ENCODE data around the gene AHCYL1.

- no peak for TF ChIP-seq POLR2A (IDR thresholded peaks at IDR 0.05)
- no peak for TF ChIP-seq CTCF (IDR thresholded peaks at IDR 0.05)
- no peak for TF ChIP-seq POLR2AphosphoS5 (IDR thresholded peaks at IDR 0.05)
Measured at GRCh38 chr1:109948285-109948630, 36.3 kb upstream of the AHCYL1 start.
